ENCODE measurements around the gene MYL7.

Gene MYL7

GRCh38 chr7:44139311-44140010, 1.7 kb downstream of the MYL7 start:
- no peak for DNase-seq (ENCODE audit: low read depth)
- TF ChIP-seq, protein P1, sequence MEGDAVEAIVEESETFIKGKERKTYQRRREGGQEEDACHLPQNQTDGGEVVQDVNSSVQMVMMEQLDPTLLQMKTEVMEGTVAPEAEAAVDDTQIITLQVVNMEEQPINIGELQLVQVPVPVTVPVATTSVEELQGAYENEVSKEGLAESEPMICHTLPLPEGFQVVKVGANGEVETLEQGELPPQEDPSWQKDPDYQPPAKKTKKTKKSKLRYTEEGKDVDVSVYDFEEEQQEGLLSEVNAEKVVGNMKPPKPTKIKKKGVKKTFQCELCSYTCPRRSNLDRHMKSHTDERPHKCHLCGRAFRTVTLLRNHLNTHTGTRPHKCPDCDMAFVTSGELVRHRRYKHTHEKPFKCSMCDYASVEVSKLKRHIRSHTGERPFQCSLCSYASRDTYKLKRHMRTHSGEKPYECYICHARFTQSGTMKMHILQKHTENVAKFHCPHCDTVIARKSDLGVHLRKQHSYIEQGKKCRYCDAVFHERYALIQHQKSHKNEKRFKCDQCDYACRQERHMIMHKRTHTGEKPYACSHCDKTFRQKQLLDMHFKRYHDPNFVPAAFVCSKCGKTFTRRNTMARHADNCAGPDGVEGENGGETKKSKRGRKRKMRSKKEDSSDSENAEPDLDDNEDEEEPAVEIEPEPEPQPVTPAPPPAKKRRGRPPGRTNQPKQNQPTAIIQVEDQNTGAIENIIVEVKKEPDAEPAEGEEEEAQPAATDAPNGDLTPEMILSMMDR (conservative IDR thresholded peaks at IDR 0.05; ENCODE audit: low read depth, low read length) = no peak
- H3K4me3 ChIP-seq (ENCODE audit: low read length) = no peak overlapping the region

DNA sequence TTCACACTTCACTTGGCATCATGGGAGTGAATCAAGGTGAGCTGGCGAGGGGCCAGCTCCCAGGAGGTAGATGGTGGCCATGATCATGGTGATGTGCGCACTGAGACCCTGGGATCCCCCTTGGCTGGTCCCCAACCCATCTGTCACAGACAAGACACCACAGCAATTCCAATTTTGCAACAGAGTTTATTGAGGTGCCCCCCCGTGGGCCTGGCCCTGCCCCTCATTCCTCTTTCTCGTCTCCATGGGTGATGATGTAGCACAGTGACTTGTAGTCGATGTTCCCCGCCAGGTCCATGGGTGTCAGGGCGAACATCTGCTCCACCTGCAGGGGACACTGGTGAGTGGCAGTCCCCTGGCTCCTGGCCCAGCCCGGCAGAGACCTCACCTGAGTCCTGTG, 2.4 kb downstream of the MYL7 start:
- H3K4me3 ChIP-seq (ENCODE audit: low read length) = no peak overlapping the region
- DNase-seq (ENCODE audit: low read depth) = no peak
- TF ChIP-seq, protein P1 (conservative IDR thresholded peaks at IDR 0.05; ENCODE audit: low read depth, low read length) = no peak

DNA sequence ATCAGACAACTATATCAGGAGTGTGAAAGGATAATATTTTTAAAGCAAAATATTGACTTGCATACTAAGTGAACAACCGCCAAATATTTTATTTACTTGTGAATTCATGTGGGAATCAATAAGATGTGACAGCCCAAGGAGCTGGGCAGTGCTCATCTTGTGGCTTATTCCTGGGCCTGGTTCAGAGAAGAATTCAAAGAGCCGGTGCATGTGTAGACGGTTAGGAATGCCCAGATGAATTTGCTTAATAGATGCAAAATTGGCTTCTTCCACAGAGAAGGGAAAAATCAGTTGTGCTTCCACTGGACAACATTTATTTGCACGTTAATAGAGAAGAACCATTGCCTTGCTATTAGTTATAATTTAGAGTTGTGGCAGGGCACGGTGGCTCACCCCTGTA, 4.4 kb downstream of the MYL7 start:
- TF ChIP-seq, protein P1 (conservative IDR thresholded peaks at IDR 0.05; ENCODE audit: low read depth, low read length) = no peak

DNA sequence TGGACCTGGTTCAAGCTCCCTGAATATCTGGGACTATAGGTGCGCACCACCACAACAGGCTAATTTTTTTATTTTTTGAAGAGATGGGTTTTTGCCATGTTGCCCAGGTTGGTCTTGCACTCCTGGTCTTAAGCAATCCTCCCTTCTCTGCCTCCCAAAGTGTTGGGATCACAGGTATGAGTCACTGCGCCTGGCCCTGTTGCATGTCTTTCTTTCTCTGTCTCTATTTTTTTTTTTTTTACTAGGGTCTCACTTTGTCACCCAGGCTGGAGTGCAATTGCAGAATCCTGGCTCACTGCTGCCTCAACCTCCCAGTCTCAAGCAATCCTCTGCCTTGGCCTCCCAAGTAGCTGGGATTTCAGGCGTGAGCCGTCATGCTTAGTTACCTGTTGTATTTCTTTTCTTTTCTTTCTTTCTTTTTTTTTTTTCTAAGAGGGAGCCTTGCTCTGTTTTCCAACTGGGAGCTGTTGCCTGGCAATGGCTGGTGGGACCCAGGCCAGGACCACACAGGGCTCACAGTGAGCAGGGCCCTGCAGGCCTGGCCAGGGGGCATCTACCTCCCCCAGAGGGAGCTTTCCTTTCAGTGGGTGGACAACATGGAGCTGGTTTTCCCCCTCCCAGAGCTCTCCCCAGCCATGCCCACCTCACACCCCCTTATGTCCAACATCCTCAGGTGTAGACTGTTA, 6.0 kb downstream of the MYL7 start:
- TF ChIP-seq, protein P1 (conservative IDR thresholded peaks at IDR 0.05; ENCODE audit: low read depth, low read length) = no peak
- no peak for DNase-seq (ENCODE audit: low read depth)

More for the DNA sequence above, 4.4 kb downstream of the MYL7 start:
- H3K4me3 ChIP-seq (ENCODE audit: low read length) = no peak overlapping the region
- DNase-seq (ENCODE audit: low read depth) = no peak

GRCh38 chr7:44133295-44133694, 7.8 kb downstream of the MYL7 start:
- TF ChIP-seq, protein P1 (conservative IDR thresholded peaks at IDR 0.05; ENCODE audit: low read depth, low read length) = no peak
- H3K4me3 ChIP-seq (ENCODE audit: low read length) = no peak overlapping the region
- DNase-seq (ENCODE audit: low read depth) = no peak

More for the DNA sequence above, 6.0 kb downstream of the MYL7 start:
- H3K4me3 ChIP-seq (ENCODE audit: low read length) = no peak overlapping the region

GRCh38 chr7:44132039-44132438, 9.1 kb downstream of the MYL7 start:
- H3K4me3 ChIP-seq (ENCODE audit: low read length) = no peak overlapping the region
- TF ChIP-seq, protein P1 (conservative IDR thresholded peaks at IDR 0.05; ENCODE audit: low read depth, low read length) = no peak
- no peak for DNase-seq (ENCODE audit: low read depth)
